PC-3 (cell line): ENCODE results near the gene ANKLE1. TPM values are rescaled to one million over a fixed set of nuclear protein-coding genes. Genes with fewer than 3 reads are reported as not detected.

Experiments used
- ATAC-seq: fragments of 200-7000 bp; cut with Tn5 transposase; 2 replicates; pipeline ENCODE4 v1.9.1; 2020; ENCODE audit warnings: mild to moderate bottlenecking, moderate library complexity
- BruUV-seq: library from RNA; stranded (reverse); fragments of 400-500 nt; replicated peaks from 2 replicates; lab custom pipeline; 2021; lab: Mats Ljungman, UMichigan
- CTCF ChIA-PET: fragments of 300-600 bp; sonication (Branson Sonifier 250); formaldehyde crosslinking; loops from one replicate; lab custom pipeline; 2022; ENCODE audit warnings: antibody characterized with exemption; lab: Charles Lee
- POLR2A ChIA-PET: fragments of 300-600 bp; sonication (Branson Sonifier 250); formaldehyde crosslinking; loops from one replicate; lab custom pipeline; 2022; ENCODE audit warnings: antibody characterized with exemption; ENCODE audit not compliant: unreplicated experiment; lab: Charles Lee
- DNase-seq: peaks from one replicate; pipeline ENCODE4 v3.0.0-alpha.2; 2015
- H2AFZ ChIP-seq: fragments of 300-600 bp; sonication (generic); 2 replicates; pipeline ENCODE4 v1.6.0; 2016; ENCODE audit warnings: antibody characterized with exemption, low read length
- H3F3A ChIP-seq: fragments of 300-600 bp; sonication (generic); one replicate; pipeline ENCODE4 v1.6.0; 2017; ENCODE audit warnings: antibody characterized with exemption, low read length, control low read depth, mild to moderate bottlenecking; ENCODE audit not compliant: unreplicated experiment
- H3K27ac ChIP-seq: fragments of 300-600 bp; sonication (generic); 2 replicates; pipeline ENCODE4 v1.5.1; 2016; ENCODE audit warnings: mild to moderate bottlenecking, low read length
- H3K27me3 ChIP-seq: fragments of 300-600 bp; sonication (generic); 2 replicates; pipeline ENCODE4 v1.6.1; 2016; ENCODE audit warnings: low read length, mixed read lengths
- H3K36me3 ChIP-seq: fragments of 300-600 bp; sonication (generic); 2 replicates; pipeline ENCODE4 v1.6.1; 2016; ENCODE audit warnings: low read depth, mixed run types, low read length, mixed read lengths
- H3K4me1 ChIP-seq: fragments of 300-600 bp; sonication (generic); 2 replicates; pipeline ENCODE4 v1.5.1; 2016; ENCODE audit warnings: low read length; ENCODE audit not compliant: insufficient read depth
- H3K4me2 ChIP-seq: fragments of 300-600 bp; sonication (generic); 2 replicates; pipeline ENCODE4 v1.6.0; 2016; ENCODE audit warnings: low read length
- H3K4me3 ChIP-seq: fragments of 300-600 bp; sonication (generic); 2 replicates; pipeline ENCODE4 v1.5.1; 2016; ENCODE audit warnings: mild to moderate bottlenecking, low read length, mixed read lengths
- H3K79me2 ChIP-seq: fragments of 300-600 bp; sonication (generic); 2 replicates; pipeline ENCODE4 v1.6.1; 2017; ENCODE audit warnings: low read length, mixed read lengths
- H3K9ac ChIP-seq: fragments of 300-600 bp; sonication (generic); 2 replicates; pipeline ENCODE4 v1.6.0; 2016; ENCODE audit warnings: mild to moderate bottlenecking, low read length
- H3K9me2 ChIP-seq: fragments of 300-600 bp; sonication (generic); replicated peaks from 2 replicates; pipeline ENCODE4 v1.6.1; 2016; ENCODE audit warnings: mixed run types, low read length, mixed read lengths
- H3K9me3 ChIP-seq: fragments of 300-600 bp; sonication (generic); 2 replicates; pipeline ENCODE4 v1.6.1; 2016; ENCODE audit warnings: low read length, mixed read lengths
- H4K20me1 ChIP-seq: fragments of 300-600 bp; sonication (generic); 2 replicates; pipeline ENCODE4 v1.6.1; 2016; ENCODE audit warnings: low read length, mixed read lengths
- EZH2 ChIP-seq: fragments of 300-600 bp; sonication (generic); IDR thresholded peaks from one replicate; pipeline ENCODE4 v1.6.1; 2017; ENCODE audit warnings: antibody characterized with exemption, mild to moderate bottlenecking, low read length; ENCODE audit not compliant: unreplicated experiment
- EZH2phosphoT487 ChIP-seq: fragments of 300-600 bp; sonication (generic); IDR thresholded peaks from 2 replicates; pipeline ENCODE4 v1.6.1; 2018; ENCODE audit warnings: mild to moderate bottlenecking, antibody characterized with exemption, low read length, borderline replicate concordance
- intact Hi-C: fragments of 100-400 bp; cut with micrococcal nuclease; formaldehyde crosslinking; loops from 2 replicates; pipeline ENCODE4 v1.9.0; 2023
- total RNA-seq: library from RNA; depleted of rRNA; stranded (reverse); fragments of >200 nt; gene quantifications from 2 replicates; pipeline ENCODE4 v1.2.3, GENCODE V29; 2014
- TF ChIP-seq, protein P1 (sequence below): fragments of 300-600 bp; sonication (generic); conservative IDR thresholded peaks from 2 replicates; pipeline ENCODE4 v1.5.1; 2017; ENCODE audit warnings: antibody characterized with exemption, low read depth, mild to moderate bottlenecking, low read length

The ANKLE1 gene
- total RNA-seq, 1 experiment from 2014 or later: 2.2 TPM

DNA sequence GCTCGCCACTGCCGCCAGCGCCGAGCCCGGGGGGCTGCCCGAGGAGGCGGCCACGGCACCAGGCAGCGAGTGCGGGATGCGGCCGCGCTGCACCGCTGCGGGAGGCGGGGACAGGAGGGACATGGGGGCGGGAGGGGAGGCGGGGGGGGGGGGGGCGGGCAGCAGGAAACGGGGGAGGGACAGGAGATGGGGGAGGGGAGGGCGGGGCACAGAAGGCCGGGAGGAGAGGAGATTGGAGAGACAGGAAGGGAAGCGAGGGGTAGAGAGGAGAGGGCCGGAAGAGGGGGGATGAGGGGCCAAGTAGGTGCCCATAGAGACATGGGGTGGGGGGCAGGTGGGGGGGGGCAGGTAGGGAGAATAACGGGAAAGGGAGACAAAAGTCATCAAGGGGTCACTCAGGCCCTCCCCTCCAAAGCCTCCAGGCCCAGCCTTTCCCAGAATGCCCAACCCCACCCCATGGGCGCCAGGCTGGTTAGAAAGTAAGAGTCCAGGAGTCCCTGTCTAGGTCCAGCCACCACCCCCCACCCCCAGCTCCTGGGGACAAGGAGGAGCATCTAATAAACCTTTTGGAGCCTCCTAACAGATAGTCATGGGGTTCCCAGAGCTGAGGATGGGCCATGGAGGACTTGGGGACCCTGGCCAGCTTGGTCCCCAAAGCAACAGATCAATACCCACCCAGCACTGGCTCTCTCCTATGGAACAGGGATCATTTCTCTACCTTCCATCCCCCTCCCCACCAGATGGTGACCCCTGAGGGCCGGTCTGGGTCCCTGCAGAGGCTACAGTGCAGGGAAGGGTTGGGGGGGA lies 45.5 kb upstream of the ANKLE1 start:
- TF ChIP-seq, protein P1, sequence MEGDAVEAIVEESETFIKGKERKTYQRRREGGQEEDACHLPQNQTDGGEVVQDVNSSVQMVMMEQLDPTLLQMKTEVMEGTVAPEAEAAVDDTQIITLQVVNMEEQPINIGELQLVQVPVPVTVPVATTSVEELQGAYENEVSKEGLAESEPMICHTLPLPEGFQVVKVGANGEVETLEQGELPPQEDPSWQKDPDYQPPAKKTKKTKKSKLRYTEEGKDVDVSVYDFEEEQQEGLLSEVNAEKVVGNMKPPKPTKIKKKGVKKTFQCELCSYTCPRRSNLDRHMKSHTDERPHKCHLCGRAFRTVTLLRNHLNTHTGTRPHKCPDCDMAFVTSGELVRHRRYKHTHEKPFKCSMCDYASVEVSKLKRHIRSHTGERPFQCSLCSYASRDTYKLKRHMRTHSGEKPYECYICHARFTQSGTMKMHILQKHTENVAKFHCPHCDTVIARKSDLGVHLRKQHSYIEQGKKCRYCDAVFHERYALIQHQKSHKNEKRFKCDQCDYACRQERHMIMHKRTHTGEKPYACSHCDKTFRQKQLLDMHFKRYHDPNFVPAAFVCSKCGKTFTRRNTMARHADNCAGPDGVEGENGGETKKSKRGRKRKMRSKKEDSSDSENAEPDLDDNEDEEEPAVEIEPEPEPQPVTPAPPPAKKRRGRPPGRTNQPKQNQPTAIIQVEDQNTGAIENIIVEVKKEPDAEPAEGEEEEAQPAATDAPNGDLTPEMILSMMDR: no peak
- TF ChIP-seq EZH2phosphoT487 (no peak), EZH2 (no peak)
- Histone ChIP-seq H3K27ac (no peak overlapping the region), H3K9me2 (no peaks in the 10 kb centered on the region), H2AFZ (no peak overlapping the region), H3K9ac (peak overlapping the region; percentile 37; the same call in 1 of the 2 replicates), H3F3A (no peaks in the 10 kb centered on the region), H3K79me2 (peaks cover 42% of the 10 kb centered on the region), H3K4me2 (peak overlapping the region; percentile 66), H3K4me1 (no peaks in the 10 kb centered on the region; the same call in 1 of the 2 replicates), H4K20me1 (no peaks in the 10 kb centered on the region; the same call in 1 of the 2 replicates), H3K27me3 (no peaks in the 10 kb centered on the region), H3K36me3 (peaks cover 19% of the 10 kb centered on the region; the same call in 1 of the 2 replicates), H3K4me3 (peak overlapping the region; percentile 61; the same call in 1 of the 2 replicates), H3K9me3 (no peaks in the 10 kb centered on the region)
- ATAC-seq (peak; percentile 28), DNase-seq (no peak)
- intact Hi-C loops: no loop called here
- CTCF ChIA-PET: interaction anchor here (0.6 kb wide), 2 partner anchors 8 to 45 kb away, joined by 3 to 5 read pairs; no protein-coding TSS in a partner anchor
- BruUV-seq: no TSS peak
- POLR2A ChIA-PET: no interaction called here

- intact Hi-C loops: no loop called here
- Histone ChIP-seq H2AFZ (no peak overlapping the region), H3F3A (no peaks in the 10 kb centered on the region), H4K20me1 (no peaks in the 10 kb centered on the region; the same call in 1 of the 2 replicates), H3K4me1 (no peaks in the 10 kb centered on the region; the same call in 1 of the 2 replicates), H3K9me3 (no peaks in the 10 kb centered on the region), H3K4me3 (no peak overlapping the region), H3K36me3 (peaks cover 15% of the 10 kb centered on the region; the same call in 1 of the 2 replicates), H3K9me2 (no peaks in the 10 kb centered on the region), H3K27me3 (no peaks in the 10 kb centered on the region), H3K9ac (no peak overlapping the region), H3K79me2 (peaks cover 51% of the 10 kb centered on the region), H3K27ac (no peak overlapping the region), H3K4me2 (no peak overlapping the region)
- no peak for TF ChIP-seq EZH2
- no peak for TF ChIP-seq EZH2phosphoT487
- TF ChIP-seq, protein P1: no peak
- no TSS peak for BruUV-seq
- CTCF ChIA-PET: interaction anchor here (0.6 kb wide), 2 partner anchors 44 to 48 kb away, joined by 3 to 5 read pairs; no protein-coding TSS in a partner anchor
- ATAC-seq (no peak), DNase-seq (no peak)
- POLR2A ChIA-PET: no interaction called here
These were observed 44.7 kb upstream of the ANKLE1 start for GRCh38 chr19:17236811-17237543.
